HepG2 (cell line): ENCODE results near the gene ZNF839. TPM values are rescaled to one million over a fixed set of nuclear protein-coding genes. Genes with fewer than 3 reads are reported as not detected.

Experiments
- GABPB1 ChIP-seq: IDR thresholded peaks from 2 replicates; pipeline ENCODE4 v1.6.1; 2016; ENCODE audit warnings: mild to moderate bottlenecking, missing genetic modification reagents, moderate library complexity, missing compliant biosample characterization
- HHEX ChIP-seq: IDR thresholded peaks from 2 replicates; pipeline ENCODE4 v1.6.1; 2016; ENCODE audit warnings: control low read depth
- NCOA2 ChIP-seq: sonication (generic); formaldehyde crosslinking; IDR thresholded peaks from 2 replicates; pipeline ENCODE4 v1.8.0; 2022; ENCODE audit warnings: inconsistent platforms
- SP140L ChIP-seq: sonication (generic); formaldehyde crosslinking; IDR thresholded peaks from 2 replicates; pipeline ENCODE4 v1.4.0; 2020; ENCODE audit warnings: missing genetic modification reagents, borderline replicate concordance
- TARDBP ChIP-seq: sonication (generic); formaldehyde crosslinking; IDR thresholded peaks from 2 replicates; pipeline ENCODE4 v1.8.0; 2022; ENCODE audit warnings: mild to moderate bottlenecking, missing genetic modification reagents
- TBX2 ChIP-seq: sonication (generic); formaldehyde crosslinking; IDR thresholded peaks from 2 replicates; pipeline ENCODE4 v1.5.0; 2020; ENCODE audit warnings: missing genetic modification reagents, mild to moderate bottlenecking, borderline replicate concordance
- TFAP4 ChIP-seq: sonication (generic); IDR thresholded peaks from 2 replicates; pipeline ENCODE4 v1.6.1; 2016; ENCODE audit warnings: low read depth, borderline replicate concordance
- TRIM22 ChIP-seq: fragments of 450-650 bp; IDR thresholded peaks from 2 replicates; pipeline ENCODE4 v1.6.1; 2017
- ZKSCAN5 ChIP-seq: sonication (generic); formaldehyde crosslinking; IDR thresholded peaks from 2 replicates; pipeline ENCODE4 v1.5.1; 2020; ENCODE audit warnings: mild to moderate bottlenecking, missing genetic modification reagents
- ZKSCAN8 ChIP-seq: IDR thresholded peaks from 2 replicates; pipeline ENCODE4 v1.6.1; 2016; ENCODE audit warnings: borderline replicate concordance, missing genetic modification reagents, missing compliant biosample characterization
- ZMYM4 ChIP-seq: sonication (generic); formaldehyde crosslinking; IDR thresholded peaks from 2 replicates; pipeline ENCODE4 v1.8.1; 2023; ENCODE audit warnings: mild to moderate bottlenecking, missing genetic modification reagents
- ZNF333 ChIP-seq: sonication (generic); formaldehyde crosslinking; IDR thresholded peaks from 2 replicates; pipeline ENCODE4 v1.4.0; 2020; ENCODE audit warnings: mild to moderate bottlenecking, missing genetic modification reagents, borderline replicate concordance
- ZNF703 ChIP-seq: sonication (generic); formaldehyde crosslinking; IDR thresholded peaks from 2 replicates; pipeline ENCODE4 v1.5.1; 2020; ENCODE audit warnings: missing genetic modification reagents, mild to moderate bottlenecking, moderate library complexity, borderline replicate concordance
- ZNF740 ChIP-seq: sonication (generic); formaldehyde crosslinking; IDR thresholded peaks from 2 replicates; pipeline ENCODE4 v1.4.0; 2020; ENCODE audit warnings: missing genetic modification reagents
- ZSCAN25 ChIP-seq: sonication (generic); formaldehyde crosslinking; IDR thresholded peaks from 2 replicates; pipeline ENCODE4 v1.8.0; 2022; ENCODE audit warnings: mild to moderate bottlenecking, missing genetic modification reagents
- polyA plus RNA-seq, 8 experiments: library from polyadenylated mRNA; depleted of rRNA in 3 of 8; stranded (reverse) in 7 of 8; unstranded in 1 of 8; fragments of >200 nt; fragmentation: Illumina TruSeq in 4 of 8; extraction: Trizol in 4 of 8; gene quantifications; 2 replicates each; pipeline versions ENCODE4 v1.2.1 to v1.2.3, GENCODE V29; 2011 to 2016; ENCODE audit warnings: low read depth in 4 of 8, missing spikeins in 1 of 8, mixed read lengths in 1 of 8; ENCODE audit not compliant: insufficient read depth in 1 of 8
- total RNA-seq, 5 experiments: library from RNA; depleted of rRNA; stranded (reverse); fragments of >200 nt; fragmentation: Illumina TruSeq; extraction: Trizol; gene quantifications; 2 replicates each; pipeline ENCODE4 v1.2.3, GENCODE V29; 2016; ENCODE audit warnings: low read depth in 1 of 5
- TF ChIP-seq, protein P1 (sequence below): sonication (generic); formaldehyde crosslinking; IDR thresholded peaks from 2 replicates; pipeline ENCODE4 v1.4.0; 2020; ENCODE audit warnings: missing genetic modification reagents
- TF ChIP-seq, protein P2 (sequence below): IDR thresholded peaks from 2 replicates; pipeline ENCODE4 v1.6.1; 2016; ENCODE audit warnings: missing genetic modification reagents, missing compliant biosample characterization
- TF ChIP-seq, protein P3 (sequence below): sonication (generic); formaldehyde crosslinking; conservative IDR thresholded peaks from 2 replicates; pipeline ENCODE4 v1.8.0; 2022; ENCODE audit warnings: missing genetic modification reagents
- TF ChIP-seq, protein P4 (sequence below): sonication (generic); formaldehyde crosslinking; IDR thresholded peaks from 2 replicates; pipeline ENCODE4 v1.8.0; 2022; ENCODE audit warnings: missing genetic modification reagents, mild to moderate bottlenecking, borderline replicate concordance
- TF ChIP-seq, protein P5 (sequence below): IDR thresholded peaks from 2 replicates; pipeline ENCODE4 v1.6.1; 2012; ENCODE audit warnings: inconsistent platforms
- TF ChIP-seq, protein P6 (sequence below): sonication (generic); formaldehyde crosslinking; IDR thresholded peaks from 2 replicates; pipeline ENCODE4 v1.4.0; 2020; ENCODE audit warnings: mild to moderate bottlenecking, missing genetic modification reagents

ZNF839 gene
- total and polyA plus RNA-seq, 2 of the 13 experiments (the other 11 are each of a cell fraction or from before 2014, with no cell fraction given), result 11.1 to 12.8 TPM

- TF ChIP-seq, protein P1, sequence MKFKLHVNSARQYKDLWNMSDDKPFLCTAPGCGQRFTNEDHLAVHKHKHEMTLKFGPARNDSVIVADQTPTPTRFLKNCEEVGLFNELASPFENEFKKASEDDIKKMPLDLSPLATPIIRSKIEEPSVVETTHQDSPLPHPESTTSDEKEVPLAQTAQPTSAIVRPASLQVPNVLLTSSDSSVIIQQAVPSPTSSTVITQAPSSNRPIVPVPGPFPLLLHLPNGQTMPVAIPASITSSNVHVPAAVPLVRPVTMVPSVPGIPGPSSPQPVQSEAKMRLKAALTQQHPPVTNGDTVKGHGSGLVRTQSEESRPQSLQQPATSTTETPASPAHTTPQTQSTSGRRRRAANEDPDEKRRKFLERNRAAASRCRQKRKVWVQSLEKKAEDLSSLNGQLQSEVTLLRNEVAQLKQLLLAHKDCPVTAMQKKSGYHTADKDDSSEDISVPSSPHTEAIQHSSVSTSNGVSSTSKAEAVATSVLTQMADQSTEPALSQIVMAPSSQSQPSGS (CRISPR knock-in tag), result peak; percentile 54; the same call in 1 of the 2 replicates
- TF ChIP-seq ZKSCAN5 (CRISPR knock-in tag), result no peak
- TF ChIP-seq, protein P2, sequence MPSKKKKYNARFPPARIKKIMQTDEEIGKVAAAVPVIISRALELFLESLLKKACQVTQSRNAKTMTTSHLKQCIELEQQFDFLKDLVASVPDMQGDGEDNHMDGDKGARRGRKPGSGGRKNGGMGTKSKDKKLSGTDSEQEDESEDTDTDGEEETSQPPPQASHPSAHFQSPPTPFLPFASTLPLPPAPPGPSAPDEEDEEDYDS (CRISPR knock-in tag), result no peak
- peak; percentile 75 for TF ChIP-seq ZMYM4 (CRISPR knock-in tag)
- no peak for TF ChIP-seq HHEX (CRISPR knock-in tag)
- peak; percentile 42; the same call in 1 of the 2 replicates for TF ChIP-seq TBX2 (CRISPR knock-in tag)
- TF ChIP-seq, protein P3, sequence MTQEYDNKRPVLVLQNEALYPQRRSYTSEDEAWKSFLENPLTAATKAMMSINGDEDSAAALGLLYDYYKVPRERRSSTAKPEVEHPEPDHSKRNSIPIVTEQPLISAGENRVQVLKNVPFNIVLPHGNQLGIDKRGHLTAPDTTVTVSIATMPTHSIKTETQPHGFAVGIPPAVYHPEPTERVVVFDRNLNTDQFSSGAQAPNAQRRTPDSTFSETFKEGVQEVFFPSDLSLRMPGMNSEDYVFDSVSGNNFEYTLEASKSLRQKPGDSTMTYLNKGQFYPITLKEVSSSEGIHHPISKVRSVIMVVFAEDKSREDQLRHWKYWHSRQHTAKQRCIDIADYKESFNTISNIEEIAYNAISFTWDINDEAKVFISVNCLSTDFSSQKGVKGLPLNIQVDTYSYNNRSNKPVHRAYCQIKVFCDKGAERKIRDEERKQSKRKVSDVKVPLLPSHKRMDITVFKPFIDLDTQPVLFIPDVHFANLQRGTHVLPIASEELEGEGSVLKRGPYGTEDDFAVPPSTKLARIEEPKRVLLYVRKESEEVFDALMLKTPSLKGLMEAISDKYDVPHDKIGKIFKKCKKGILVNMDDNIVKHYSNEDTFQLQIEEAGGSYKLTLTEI (CRISPR knock-in tag), result no peak
- TF ChIP-seq TARDBP (CRISPR knock-in tag), result peak; percentile 64; the same call in 1 of the 2 replicates
- TF ChIP-seq NCOA2 (CRISPR knock-in tag), result no peak
- no peak for TF ChIP-seq TRIM22
- 0 out of 2 replicates have a peak, but pooled peaks have one; percentile 21 for TF ChIP-seq TFAP4
- no peak for TF ChIP-seq ZNF703 (CRISPR knock-in tag)
- peak; percentile 74 for TF ChIP-seq GABPB1 (CRISPR knock-in tag)
- no peak for TF ChIP-seq ZSCAN25 (CRISPR knock-in tag)
- peak; percentile 43; the same call in 1 of the 2 replicates for TF ChIP-seq ZNF740
- TF ChIP-seq, protein P4, sequence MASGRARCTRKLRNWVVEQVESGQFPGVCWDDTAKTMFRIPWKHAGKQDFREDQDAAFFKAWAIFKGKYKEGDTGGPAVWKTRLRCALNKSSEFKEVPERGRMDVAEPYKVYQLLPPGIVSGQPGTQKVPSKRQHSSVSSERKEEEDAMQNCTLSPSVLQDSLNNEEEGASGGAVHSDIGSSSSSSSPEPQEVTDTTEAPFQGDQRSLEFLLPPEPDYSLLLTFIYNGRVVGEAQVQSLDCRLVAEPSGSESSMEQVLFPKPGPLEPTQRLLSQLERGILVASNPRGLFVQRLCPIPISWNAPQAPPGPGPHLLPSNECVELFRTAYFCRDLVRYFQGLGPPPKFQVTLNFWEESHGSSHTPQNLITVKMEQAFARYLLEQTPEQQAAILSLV (CRISPR knock-in tag), result 0 out of 2 replicates have a peak, but pooled peaks have one; percentile 52
- no peak for TF ChIP-seq ZKSCAN8 (CRISPR knock-in tag)
- TF ChIP-seq, protein P5, sequence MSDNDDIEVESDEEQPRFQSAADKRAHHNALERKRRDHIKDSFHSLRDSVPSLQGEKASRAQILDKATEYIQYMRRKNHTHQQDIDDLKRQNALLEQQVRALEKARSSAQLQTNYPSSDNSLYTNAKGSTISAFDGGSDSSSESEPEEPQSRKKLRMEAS, result peak; percentile 47; the same call in 1 of the 2 replicates
- TF ChIP-seq SP140L (CRISPR knock-in tag), result no peak
- TF ChIP-seq, protein P6, sequence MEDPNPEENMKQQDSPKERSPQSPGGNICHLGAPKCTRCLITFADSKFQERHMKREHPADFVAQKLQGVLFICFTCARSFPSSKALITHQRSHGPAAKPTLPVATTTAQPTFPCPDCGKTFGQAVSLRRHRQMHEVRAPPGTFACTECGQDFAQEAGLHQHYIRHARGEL, result no peak
- TF ChIP-seq ZNF333 (CRISPR knock-in tag), result no peak
These were observed at the start of gene ZNF839 (continued) for GRCh38 chr14:102319351-102320032.
